Calu3 (cell line): ENCODE data around the gene TNFSF12. TPM values are rescaled to one million over a fixed set of nuclear protein-coding genes. Genes with fewer than 3 reads are reported as not detected.

ENCODE experiments used
- BruUV-seq: library from RNA; stranded (reverse); fragments of 400-500 nt; replicated peaks from 2 replicates; lab custom pipeline; 2021; lab: Mats Ljungman, UMichigan
- CTCF ChIA-PET: fragments of 300-600 bp; sonication (Branson Sonifier 250); formaldehyde crosslinking; loops from one replicate; lab custom pipeline; 2022; ENCODE audit warnings: antibody characterized with exemption; lab: Charles Lee
- DNase-seq: peaks from one replicate; pipeline ENCODE4 v3.0.0; 2022
- H3K27ac Mint-ChIP-seq: one replicate; pipeline ENCODE4 v1.8.0; 2022; ENCODE audit warnings: mixed read lengths; ENCODE audit not compliant: unreplicated experiment
- H3K27me3 Mint-ChIP-seq: one replicate; pipeline ENCODE4 v1.8.0; 2022; ENCODE audit warnings: mixed read lengths; ENCODE audit not compliant: unreplicated experiment
- H3K36me3 Mint-ChIP-seq: one replicate; pipeline ENCODE4 v1.8.0; 2022; ENCODE audit warnings: mild to moderate bottlenecking, moderate library complexity, mixed read lengths; ENCODE audit not compliant: insufficient read depth, unreplicated experiment
- H3K4me1 Mint-ChIP-seq: one replicate; pipeline ENCODE4 v1.8.0; 2022; ENCODE audit warnings: mild to moderate bottlenecking, low read depth, mixed read lengths; ENCODE audit not compliant: unreplicated experiment
- H3K4me3 Mint-ChIP-seq: one replicate; pipeline ENCODE4 v1.8.0; 2022; ENCODE audit warnings: mild to moderate bottlenecking, low read depth, moderate library complexity, mixed read lengths; ENCODE audit not compliant: unreplicated experiment
- H3K9me3 Mint-ChIP-seq: one replicate; pipeline ENCODE4 v1.8.0; 2022; ENCODE audit warnings: low read depth, mixed read lengths; ENCODE audit not compliant: unreplicated experiment
- CTCF ChIP-seq: fragments of 200-600 bp; IDR thresholded peaks from one replicate; pipeline ENCODE4 v1.8.0; 2022; ENCODE audit warnings: antibody characterized with exemption; ENCODE audit not compliant: unreplicated experiment
- intact Hi-C: fragments of 100-400 bp; cut with micrococcal nuclease; formaldehyde crosslinking; loops from one replicate; pipeline ENCODE4 v1.10.0; 2022; ENCODE audit not compliant: unreplicated experiment
- total RNA-seq: library from RNA; stranded (reverse); gene quantifications from 2 replicates; pipeline ENCODE4 v1.2.3, GENCODE V29; 2022

The TNFSF12 gene
- total RNA-seq, 1 experiment from 2014 or later = 7.7 TPM

GRCh38 chr17:7502987-7503386, 45.9 kb upstream of the TNFSF12 start:
- no peak overlapping the region for H3K4me3 Mint-ChIP-seq
- CTCF ChIA-PET = no interaction called here
- no peaks in the 10 kb centered on the region for H3K27me3 Mint-ChIP-seq
- peaks cover 35% of the 10 kb centered on the region for H3K36me3 Mint-ChIP-seq
- BruUV-seq = no TSS peak
- intact Hi-C loops = no loop called here
- H3K9me3 Mint-ChIP-seq = no peaks in the 10 kb centered on the region
- no peaks in the 10 kb centered on the region for H3K4me1 Mint-ChIP-seq
- no peak for DNase-seq
- TF ChIP-seq CTCF = no peak
- H3K27ac Mint-ChIP-seq = no peak overlapping the region

GRCh38 chr17:7503521-7503920, 45.3 kb upstream of the TNFSF12 start:
- H3K36me3 Mint-ChIP-seq = peaks cover 40% of the 10 kb centered on the region
- H3K27ac Mint-ChIP-seq = no peak overlapping the region
- no peaks in the 10 kb centered on the region for H3K9me3 Mint-ChIP-seq
- TF ChIP-seq CTCF = no peak
- H3K4me3 Mint-ChIP-seq = no peak overlapping the region
- DNase-seq = no peak
- H3K4me1 Mint-ChIP-seq = no peaks in the 10 kb centered on the region
- CTCF ChIA-PET = no interaction called here
- H3K27me3 Mint-ChIP-seq = no peaks in the 10 kb centered on the region
- BruUV-seq = no TSS peak
- intact Hi-C loops = no loop called here

- Mint-ChIP-seq H3K36me3 (peaks cover 34% of the 10 kb centered on the region), H3K9me3 (no peaks in the 10 kb centered on the region), H3K4me3 (no peak overlapping the region), H3K27ac (no peak overlapping the region), H3K4me1 (no peaks in the 10 kb centered on the region), H3K27me3 (no peaks in the 10 kb centered on the region)
- no peak for TF ChIP-seq CTCF
- intact Hi-C loops = no loop called here
- no peak for DNase-seq
- BruUV-seq = no TSS peak
- CTCF ChIA-PET = no interaction called here
Measured at GRCh38 chr17:7508145-7508544, 40.7 kb upstream of the TNFSF12 start.

- Mint-ChIP-seq H3K27me3 (no peaks in the 10 kb centered on the region), H3K4me1 (no peaks in the 10 kb centered on the region), H3K27ac (no peak overlapping the region), H3K36me3 (peaks cover 39% of the 10 kb centered on the region), H3K4me3 (no peak overlapping the region), H3K9me3 (no peaks in the 10 kb centered on the region)
- no peak for DNase-seq
- CTCF ChIA-PET = no interaction called here
- intact Hi-C loops = no loop called here
- BruUV-seq = no TSS peak
- TF ChIP-seq CTCF = no peak
Measured at GRCh38 chr17:7508846-7509245, 40.0 kb upstream of the TNFSF12 start.

GRCh38 chr17:7509937-7510336, 38.9 kb upstream of the TNFSF12 start:
- no TSS peak for BruUV-seq
- intact Hi-C loops = no loop called here

More at GRCh38 chr17:7509937-7510336, 38.9 kb upstream of the TNFSF12 start:
- Mint-ChIP-seq H3K27me3 (no peaks in the 10 kb centered on the region), H3K36me3 (peaks cover 40% of the 10 kb centered on the region), H3K9me3 (no peaks in the 10 kb centered on the region), H3K27ac (no peak overlapping the region), H3K4me1 (no peaks in the 10 kb centered on the region), H3K4me3 (no peak overlapping the region)
- DNase-seq = no peak
- TF ChIP-seq CTCF = no peak
- CTCF ChIA-PET = no interaction called here
